ENCODE results near the gene RPL35A.
"Not testable (repeated sequence)": the region's sequence is repeated elsewhere in the genome, so short reads cannot be mapped to it uniquely, and the experiment has no call there.

RPL35A gene

DNA sequence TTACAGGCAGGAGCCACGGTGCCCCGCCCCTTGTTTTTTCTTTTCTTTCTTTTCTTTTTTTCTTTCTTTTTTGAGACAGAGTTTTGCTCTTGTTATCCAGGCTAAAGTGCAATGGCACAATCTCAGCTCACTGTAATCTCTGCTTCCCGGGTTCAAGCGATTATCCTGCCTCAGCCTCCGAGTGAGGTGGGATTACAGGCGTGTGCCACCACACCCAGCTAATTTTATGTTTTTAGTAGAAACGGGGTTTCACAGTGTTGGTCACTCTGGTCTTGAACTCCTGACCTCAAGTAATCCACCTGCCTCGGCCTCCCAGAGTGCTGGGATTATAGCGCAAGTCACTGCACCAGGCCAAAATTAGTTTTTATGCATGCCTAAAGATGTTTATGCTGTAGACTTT lies 2.5 kb downstream of the RPL35A start:
- no peak for DNase-seq (ENCODE audit: low read depth)

DNA sequence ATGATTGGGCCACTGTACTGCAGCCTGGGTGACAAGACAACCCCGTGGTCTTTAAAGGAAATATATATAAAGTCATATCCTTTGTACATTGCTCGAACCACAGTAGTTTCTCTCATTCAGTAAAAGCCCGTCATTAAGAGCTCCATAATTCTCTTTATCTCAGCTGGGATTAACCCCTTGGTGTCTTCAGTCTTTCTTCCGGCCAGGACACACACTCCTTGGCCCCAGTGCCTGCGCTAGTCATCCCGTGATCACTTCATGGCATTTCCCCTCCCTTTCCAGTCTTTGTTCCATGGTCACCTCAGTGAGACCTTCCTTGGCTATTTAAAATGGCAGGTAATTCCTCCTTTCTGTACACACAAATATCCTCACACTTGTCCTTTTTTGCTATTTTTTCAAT lies 3.3 kb downstream of the RPL35A start:
- DNase-seq (ENCODE audit: low read depth) = no peak

DNA sequence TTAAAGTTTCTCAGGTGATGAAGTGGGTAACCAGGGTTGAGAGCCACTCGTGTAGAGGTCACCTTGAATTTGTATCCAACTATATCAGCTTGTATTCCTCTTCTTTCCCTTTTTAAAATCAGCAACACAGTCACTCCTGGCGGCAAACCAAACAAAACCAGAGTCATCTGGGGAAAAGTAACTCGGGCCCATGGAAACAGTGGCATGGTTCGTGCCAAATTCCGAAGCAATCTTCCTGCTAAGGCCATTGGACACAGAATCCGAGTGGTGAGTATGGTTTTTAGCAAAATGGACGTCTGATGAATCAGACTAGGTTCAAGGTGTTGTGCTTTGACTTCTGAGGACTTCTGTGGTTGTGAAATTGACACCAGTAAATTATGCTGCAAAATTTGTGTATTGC lies 3.9 kb downstream of the RPL35A start:
- DNase-seq (ENCODE audit: low read depth) = no peak

DNA sequence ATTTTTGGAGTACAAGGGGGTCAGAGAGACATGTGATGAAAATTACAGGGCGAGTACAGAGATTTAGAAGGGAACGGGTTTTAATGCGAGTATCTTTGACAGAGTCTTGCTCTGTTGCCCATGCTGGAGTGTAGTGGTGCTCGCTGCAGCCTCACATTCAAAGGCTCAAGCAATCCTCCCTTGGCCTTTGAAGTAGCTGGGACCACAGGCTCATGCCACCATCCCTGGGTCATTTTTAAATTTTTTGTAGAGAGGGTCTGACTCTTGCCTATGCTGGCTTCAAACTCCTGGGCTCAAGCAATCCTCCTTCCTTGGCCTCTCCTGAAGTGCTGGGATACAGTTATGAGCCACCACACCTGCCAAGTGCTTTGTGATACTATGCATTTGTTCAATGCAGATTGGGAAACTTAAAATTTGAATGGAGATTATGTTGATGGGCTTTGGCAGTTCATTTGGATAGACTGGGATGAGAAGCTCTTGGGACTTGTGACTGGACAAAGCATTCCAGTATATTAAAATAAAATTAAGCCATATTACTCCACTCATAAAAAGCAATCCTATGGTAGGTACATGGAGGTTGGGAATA lies 6.0 kb downstream of the RPL35A start:
- no peak for DNase-seq (ENCODE audit: low read depth)

DNA sequence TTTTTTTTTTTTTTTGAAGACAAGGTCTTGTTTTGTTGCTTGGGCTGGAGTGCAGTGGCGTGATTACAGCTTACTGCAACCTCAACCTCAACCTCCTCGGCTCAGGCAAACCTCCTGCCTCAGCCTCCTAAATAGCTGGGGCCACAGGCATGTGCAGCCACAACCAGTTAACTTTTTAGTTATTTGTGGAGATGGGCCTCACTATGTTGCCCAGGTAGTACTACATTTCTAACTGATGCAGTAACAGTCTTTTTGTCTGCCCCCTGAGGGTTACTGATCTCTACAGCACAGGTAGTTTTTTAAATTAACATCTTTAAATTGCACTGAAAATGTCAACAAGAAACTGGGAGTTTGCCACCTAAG lies 6.6 kb downstream of the RPL35A start:
- DNase-seq (ENCODE audit: low read depth) = no peak

DNA sequence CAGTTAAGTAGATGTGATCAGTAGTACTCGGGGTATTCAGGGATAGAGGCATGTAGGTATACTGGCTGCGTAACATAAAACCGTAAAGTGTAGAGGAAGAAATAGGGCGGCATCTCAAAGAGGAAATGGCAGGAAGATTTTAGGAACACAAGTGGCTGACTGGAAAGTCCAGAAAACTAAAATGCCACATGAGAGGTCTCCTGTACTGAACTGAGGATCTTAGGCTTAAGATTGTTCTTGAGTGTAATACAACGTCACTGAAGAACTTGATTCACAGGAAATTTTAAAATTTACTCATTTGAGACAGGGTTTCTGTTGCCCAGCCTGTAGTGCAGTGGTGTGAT lies 7.8 kb downstream of the RPL35A start:
- no peak for DNase-seq (ENCODE audit: low read depth)

DNA sequence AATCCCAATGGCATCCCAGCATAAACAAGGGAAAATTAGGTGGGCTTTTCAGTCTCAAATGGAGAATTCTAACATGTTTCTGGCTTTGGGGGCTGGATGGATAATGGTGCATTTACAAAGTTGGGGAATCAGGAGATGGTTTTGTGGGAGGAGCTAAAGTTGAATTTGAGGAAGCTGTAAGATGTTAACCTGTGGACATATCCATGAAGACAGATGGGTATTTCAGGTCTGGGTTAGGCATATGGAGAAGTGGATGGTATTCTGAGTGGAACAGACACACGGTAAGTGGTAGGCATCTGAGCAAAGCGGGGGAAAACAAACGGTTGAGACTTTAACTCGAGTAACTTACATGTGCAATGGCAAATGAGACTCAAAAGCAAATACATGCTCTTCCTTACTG lies 8.4 kb downstream of the RPL35A start:
- DNase-seq (ENCODE audit: low read depth) = no peak

DNA sequence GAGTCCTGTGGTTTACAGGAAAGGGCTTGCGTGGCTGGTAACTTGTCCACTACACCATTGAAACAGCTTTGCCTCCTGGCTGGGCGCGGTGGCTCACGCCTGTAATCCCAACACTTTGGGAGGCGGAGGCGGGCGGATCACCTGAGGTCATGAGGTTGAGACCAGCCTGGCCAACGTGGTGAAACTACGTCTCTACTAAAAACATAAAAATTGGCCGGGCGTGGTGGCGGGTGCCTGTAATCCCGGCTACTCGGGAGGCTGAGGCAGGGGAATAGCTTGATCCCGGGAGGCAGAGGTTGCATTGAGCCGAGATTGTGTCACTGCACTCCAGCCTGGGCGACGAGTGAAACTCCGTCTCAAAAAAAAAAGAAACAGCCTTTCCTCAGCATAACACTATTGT lies 8.9 kb downstream of the RPL35A start:
- not testable (repeated sequence) for DNase-seq (ENCODE audit: low read depth)

DNA sequence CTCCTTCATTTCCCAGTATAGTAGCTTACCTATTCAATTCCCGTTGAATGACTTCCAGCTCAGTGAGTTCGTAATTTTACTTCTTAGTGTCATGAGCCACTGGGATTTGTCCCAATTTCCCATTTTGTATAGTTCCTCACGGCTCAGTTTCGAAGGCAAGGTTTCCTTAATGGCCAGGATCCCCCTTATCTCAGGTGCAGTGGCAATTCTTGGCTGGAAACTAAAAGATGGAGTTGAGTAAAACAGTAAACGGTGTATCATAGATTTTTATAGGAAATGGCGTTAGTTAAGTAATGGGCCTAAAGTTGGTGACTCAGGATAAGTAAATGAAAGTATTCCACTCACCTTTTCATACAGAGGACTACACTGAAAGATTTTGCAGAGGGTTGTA lies 9.5 kb downstream of the RPL35A start:
- no peak for DNase-seq (ENCODE audit: low read depth)

DNA sequence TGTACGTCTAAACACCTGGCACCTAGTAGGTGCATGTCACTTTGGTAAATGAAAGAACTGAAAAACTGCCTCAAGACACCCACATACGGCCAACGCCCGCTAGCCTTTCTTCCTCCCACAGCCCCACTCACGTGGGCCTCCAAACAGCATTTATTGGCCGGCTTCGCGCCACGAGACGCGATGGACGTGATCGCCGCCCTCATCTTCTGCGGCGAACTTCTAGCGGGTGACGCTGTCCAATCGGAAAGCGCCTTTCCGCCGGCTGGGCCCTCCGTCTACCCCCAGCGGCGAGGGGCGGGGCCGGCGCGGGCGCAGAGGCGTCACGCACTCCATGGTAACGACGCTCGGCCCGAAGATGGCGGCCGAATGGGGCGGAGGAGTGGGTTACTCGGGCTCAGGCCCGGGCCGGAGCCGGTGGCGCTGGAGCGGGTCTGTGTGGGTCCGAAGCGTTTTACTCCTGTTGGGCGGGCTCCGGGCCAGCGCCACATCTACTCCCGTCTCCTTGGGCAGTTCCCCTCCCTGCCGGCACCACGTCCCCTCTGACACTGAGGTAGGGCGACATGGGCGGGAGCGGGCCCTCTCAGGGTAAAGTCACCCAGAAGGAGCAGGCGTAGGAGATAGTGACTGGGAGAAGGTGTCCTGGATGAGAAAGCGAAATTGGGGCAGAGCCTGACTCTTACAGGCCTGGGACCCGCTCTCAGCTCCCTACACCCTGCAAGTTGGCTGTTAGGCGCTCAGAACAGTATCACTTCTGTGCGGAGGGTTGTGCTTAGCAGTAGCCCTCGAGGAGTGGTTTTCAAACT lies 10.1 kb downstream of the RPL35A start, which contains the start of gene LMLN:
Gene LMLN (plus strand): TSS at position 327 of the 803 bp plus-strand sequence. CDS start 29 bp downstream, at position 356.
- peak; percentile 94 for DNase-seq (ENCODE audit: low read depth)

DNA sequence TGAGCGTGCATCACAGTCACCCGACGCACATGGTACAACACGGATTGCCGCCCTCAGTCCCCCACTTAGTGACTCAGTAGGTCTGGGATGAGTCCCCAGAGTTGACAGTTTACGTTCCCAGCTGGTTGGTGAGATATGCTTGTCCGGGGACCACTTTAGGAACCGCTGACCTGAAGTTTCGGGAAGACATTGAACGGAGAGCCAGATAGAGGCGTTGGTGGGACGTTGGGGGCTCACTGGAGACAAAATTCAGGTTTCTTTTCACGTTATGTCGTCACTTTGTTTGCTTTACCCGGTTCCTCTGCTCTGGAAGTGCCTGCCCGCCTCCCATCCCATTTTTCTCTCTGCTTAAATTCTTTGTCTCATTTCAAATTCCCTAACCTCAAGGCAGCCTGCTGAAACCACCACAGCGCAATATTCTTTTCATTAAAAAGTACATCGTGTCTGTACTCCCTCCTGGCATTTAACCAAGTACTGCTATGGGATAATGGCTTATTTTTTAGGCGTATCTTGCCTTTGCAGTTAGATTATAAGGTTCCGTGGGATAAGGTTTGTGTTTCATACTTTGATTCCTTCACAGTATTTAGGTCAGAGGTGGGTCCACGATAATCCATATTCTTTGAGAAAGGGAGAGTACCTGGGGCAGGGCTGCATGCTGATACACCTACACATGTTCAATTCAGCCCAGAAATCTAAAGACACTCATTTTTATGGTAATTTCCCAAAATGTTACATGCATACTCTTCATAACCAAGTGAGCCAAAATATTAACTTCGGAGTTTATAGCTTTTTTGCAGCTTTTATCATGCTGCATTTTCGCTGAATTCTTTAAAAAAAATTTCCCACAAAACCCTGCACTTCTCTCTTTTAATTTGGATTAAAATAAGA lies 10.9 kb downstream of the RPL35A start:
- DNase-seq (ENCODE audit: low read depth) = no peak

DNA sequence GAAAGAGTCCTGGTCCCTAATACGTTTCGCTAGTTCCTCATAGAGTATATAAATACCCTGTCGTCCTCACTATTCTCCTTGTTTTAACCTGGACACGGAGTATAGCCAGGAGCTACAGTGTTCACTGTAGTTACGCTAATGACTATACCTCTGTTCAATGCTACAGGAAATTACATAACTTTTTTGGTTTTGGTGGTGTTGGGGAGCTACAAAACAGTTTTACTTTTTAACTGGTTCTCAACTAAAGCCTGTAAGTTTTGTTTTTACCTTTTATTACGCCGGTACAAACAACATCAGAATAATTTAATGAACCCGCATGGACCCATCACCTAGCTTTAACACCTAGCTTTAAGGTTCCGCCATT lies 11.6 kb downstream of the RPL35A start:
- no peak for DNase-seq (ENCODE audit: low read depth)

DNA sequence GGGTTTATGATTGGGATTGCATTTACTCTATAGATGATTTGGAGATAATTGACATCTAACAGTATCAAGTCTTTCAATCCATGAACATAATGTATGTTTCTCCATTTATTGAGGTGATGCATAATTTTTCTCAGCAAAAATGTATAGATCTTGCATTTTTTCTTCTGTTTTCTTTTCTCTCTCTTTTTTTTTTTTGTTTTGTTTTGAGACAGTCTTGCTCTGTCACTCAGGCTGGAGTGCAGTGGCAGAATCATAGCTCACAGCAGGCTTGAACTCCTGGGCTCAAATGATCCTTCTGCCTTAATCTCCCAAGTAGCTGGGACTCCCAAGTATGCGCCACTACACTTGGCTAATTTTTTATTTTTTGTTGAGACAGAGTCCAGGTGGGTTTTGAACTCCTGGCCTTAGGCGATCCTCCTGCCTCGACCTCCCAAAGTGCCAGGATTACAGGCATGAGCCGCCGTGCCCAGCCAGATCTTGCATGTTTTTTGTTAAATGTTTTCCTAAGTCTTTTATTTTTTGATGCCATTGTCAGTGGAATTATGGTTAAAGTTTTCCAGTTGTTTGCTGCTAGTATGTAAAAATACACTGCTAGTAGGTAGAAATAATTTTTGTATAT lies 13.1 kb downstream of the RPL35A start:
- no peak for DNase-seq (ENCODE audit: low read depth)

DNA sequence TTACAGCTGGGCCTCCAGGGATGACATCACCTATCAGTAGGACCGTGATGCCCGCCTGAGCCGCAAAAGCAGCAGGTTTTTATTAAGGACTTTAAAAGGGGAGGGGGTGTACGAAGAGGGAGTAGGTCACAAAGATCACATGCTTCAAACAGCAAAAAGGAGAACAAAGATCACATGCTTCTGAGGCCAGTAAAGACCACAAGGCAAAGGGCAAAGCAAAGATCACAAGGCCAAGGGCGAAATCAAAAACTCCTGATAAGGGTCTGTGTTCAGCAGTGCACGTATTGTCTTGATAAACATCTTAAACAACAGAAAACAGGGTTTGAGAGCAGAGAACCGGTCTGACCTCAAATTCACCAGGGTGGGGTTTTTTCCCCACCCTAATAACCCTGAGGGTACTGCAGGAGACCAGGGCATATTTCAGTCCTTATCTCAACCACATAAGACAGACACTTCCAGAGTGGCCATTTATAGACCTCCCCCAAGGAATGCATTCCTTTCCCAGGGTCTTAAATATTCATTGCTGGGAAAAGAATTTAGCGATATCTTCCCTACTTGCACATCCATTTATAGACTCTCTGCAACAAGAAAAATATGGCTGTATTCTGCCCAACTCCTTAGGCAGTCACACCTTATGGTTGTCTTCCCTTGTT lies 17.5 kb downstream of the RPL35A start:
- DNase-seq (ENCODE audit: low read depth) = not testable (repeated sequence)

DNA sequence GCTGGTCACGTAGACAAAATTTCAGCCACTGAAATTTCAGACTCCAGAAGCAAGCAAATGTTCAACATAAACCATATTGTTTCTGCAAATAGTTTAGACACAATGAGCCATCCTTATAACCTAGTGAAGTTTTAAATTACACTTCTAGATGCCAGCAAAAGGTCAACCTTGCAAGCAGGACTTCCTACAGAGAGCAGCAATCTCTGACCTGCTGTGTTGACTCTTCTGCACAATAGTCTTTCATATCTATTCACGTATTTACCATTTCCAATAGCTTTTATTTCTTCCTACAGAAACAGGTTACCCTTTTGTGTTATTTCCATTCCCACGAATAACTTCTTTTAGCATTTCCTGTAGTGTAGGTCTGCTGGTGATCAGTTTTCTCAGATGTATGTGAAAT lies 20.6 kb downstream of the RPL35A start:
- DNase-seq (ENCODE audit: low read depth) = no peak

DNA sequence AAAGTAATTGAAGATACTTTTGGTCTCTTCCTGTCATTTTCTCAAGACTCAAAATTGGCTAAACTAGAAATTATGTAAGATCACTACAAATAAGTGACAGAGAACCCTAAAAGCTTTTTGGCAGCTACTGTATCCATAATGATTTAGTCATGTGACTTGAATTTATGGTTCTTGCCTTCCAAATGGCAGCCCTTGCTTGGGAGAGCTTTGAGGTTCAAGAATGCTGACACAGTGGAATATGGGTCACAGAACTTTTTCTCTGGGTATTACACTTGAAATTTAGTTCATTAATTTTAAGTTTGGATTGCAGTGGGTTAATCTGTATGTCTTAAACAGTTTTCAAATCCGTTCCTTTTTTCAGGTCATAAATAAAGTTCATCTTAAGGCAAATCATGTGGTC lies 24.0 kb downstream of the RPL35A start:
- DNase-seq (ENCODE audit: low read depth) = no peak

DNA sequence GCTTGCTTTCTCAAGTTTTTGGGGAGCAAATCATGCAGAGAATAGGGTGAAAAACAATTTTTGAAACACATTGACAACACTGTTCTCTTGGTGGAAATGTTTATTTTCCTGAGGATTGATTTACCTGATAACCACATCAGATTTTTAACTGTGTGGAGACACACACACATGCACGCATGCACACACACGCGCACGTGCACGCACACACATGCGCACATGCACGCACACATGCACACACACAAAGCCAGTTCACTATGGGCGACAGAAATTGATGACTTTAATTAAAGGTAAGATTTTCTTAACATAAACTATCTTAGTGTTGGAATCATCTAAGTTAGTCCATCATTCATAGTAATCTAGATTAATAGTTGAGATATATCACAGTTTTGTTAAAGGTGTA lies 25.3 kb downstream of the RPL35A start:
- DNase-seq (ENCODE audit: low read depth) = no peak

DNA sequence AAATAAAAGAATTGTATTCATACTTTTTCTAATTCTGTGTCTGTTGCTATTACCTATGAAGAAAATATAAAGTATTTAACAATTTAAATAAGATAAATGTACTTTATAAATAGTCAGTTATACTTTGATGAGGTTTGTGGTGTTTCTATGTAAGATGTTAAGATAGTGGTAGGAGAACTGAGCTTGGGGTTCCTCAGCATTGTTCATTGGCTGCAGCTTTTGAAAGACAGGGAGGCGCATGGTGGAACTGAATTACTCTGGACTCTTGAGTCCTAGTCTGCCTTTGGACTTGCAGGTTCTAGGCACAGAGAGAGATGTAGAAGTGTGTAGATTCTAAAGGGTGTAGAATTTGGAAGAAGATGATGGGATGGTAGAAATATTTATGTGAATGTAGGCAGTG lies 33.1 kb downstream of the RPL35A start:
- no peak for DNase-seq (ENCODE audit: low read depth)

DNA sequence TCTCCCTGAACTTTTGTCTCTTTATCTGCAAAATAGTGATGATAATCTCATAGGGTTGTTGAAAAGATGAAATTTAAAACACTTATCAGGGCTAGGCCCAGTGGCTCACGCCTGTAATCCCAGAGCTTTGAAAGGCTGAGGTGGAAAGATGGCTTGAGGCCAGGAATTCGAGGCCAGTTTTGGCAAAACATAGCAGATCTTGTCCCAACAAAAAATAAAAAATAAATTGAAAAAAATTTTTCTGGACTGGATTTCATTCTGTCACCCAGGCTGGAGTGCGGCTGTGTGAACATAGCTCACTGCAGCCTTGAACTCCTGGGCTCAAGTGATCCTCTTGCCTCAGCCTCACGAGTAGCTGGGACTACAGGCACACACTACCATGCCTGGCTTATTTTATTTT lies 39.7 kb downstream of the RPL35A start:
- no peak for DNase-seq (ENCODE audit: low read depth)

DNA sequence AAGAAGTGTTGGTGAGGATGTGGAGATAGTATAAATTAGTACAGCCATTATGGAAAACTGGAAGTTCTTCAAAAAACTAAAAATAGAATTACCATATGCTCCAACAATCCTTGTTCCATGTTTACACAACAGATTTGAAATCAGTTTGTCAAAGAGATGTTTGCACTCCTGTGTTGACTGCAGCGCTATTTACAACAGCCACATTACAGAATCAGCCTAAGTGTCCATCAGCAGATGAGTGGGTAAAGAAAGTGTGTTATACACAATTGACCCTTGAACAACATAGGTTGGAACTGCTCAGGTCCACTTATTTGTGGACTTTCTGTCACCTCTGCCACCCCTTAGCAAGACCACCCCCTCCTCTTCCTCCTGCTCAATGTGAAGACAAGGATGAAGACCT lies 44.7 kb downstream of the RPL35A start:
- DNase-seq (ENCODE audit: low read depth) = no peak

DNA sequence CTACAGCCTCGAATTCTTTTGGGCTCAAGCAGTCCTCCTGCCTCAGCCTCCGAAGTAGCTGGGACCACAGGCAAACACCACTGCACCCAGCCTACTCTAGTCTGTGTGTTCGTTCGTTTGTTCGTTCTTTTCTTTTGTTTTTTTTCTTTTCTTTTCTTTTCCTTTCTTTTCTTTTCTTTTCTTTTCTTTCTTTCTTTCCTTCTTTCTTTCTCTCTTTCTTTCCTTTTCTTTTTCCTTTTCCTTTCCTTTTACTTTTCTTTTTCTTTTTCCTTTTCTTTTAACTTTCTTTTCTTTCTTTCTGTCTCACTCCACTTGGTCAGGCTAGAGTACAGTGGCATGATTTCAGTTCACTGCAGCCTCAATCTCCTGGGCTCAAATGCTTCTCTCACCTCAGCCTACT lies 46.9 kb downstream of the RPL35A start:
- DNase-seq (ENCODE audit: low read depth) = no peak

DNA sequence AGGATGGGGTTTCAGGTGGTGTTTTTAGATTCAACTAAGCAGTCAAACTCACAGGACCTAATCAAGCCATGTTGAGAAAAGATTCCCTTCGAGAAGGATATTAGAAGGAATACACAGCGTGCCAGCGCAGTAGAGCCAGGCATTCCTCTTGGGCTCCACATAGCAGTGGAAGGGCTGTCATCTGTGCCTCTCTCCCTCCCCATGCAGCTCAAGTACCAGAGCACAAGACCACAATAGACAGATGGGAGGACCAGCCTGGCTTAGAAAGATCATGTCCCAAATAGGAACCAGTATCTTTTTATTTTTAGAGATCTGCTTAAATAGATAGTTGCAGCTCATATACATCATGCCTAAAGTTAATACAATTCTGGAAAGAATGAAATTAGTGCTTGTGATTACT lies 47.9 kb downstream of the RPL35A start:
- no peak for DNase-seq (ENCODE audit: low read depth)

All from activated gamma-delta T cell treated with anti-CD3 and anti-CD28 coated beads, Interleukin-2, amount 50 U/mL, for 16 hours (primary cell).